Adipose tissue (tissue), 3 donors: ENCODE data around the gene CFL2. TPM values are rescaled to one million over a fixed set of nuclear protein-coding genes. Genes with fewer than 3 reads are reported as not detected.

Experiments
- H3K27ac ChIP-seq: one replicate; pipeline ENCODE4 v1.5.1; 2013; ENCODE audit warnings: low read depth, low read length
- WGBS, 3 donors: extraction: QIAGEN DNeasy Blood & Tissue Kit; methylation state at CpG; one replicate each; pipeline ENCODE4 v1.1.7; 2013; 5-methylcytosine and 5-hydroxymethylcytosine counted together
- polyA plus RNA-seq, 3 donors: library from polyadenylated mRNA; stranded (reverse); fragments of 200-250 nt; gene quantifications; one replicate each; pipeline ENCODE4 v1.2.3, GENCODE V29; 2013
- donor health status: healthy with polysubstance abuse.
- donor health status: Bipolar disorder and iron deficiency.
- donor health status: healthy.

The CFL2 gene
- polyA plus RNA-seq, 3 donors, result 6.9 to 68.4 (median 63.7) TPM

- no peak overlapping the region for H3K27ac ChIP-seq
Measured at GRCh38 chr14:34684578-34684977, 29.8 kb downstream of the CFL2 start.

- H3K27ac ChIP-seq, result no peak overlapping the region
- WGBS, 3 donors, result 40 to 83% (median 74%) methylated on average over 2 of the region's 2 CpGs
Measured at GRCh38 chr14:34682787-34683321, 31.5 kb downstream of the CFL2 start.

GRCh38 chr14:34680806-34681479 lies 33.5 kb downstream of the CFL2 start:
- 76 to 84% (median 84%) methylated on average over 7 to 8 of the region's 8 CpGs for WGBS, 3 donors
- H3K27ac ChIP-seq, result no peak overlapping the region

- no peak overlapping the region for H3K27ac ChIP-seq
- 84 to 93% (median 89%) methylated on average over 8 of the region's 8 CpGs for WGBS, 3 donors
Measured at GRCh38 chr14:34678735-34679134, 35.7 kb downstream of the CFL2 start.

GRCh38 chr14:34678306-34678705 lies 36.1 kb downstream of the CFL2 start:
- H3K27ac ChIP-seq, result no peak overlapping the region
- 64 to 80% (median 77%) methylated on average over 7 of the region's 7 CpGs for WGBS, 3 donors

GRCh38 chr14:34676516-34677211 lies 37.7 kb downstream of the CFL2 start:
- 81 to 88% (median 85%) methylated on average over 7 of the region's 7 CpGs for WGBS, 3 donors
- no peak overlapping the region for H3K27ac ChIP-seq

GRCh38 chr14:34673702-34674101 lies 40.7 kb downstream of the CFL2 start:
- WGBS, 3 donors, result 71 to 88% (median 80%) methylated on average over 1 of the region's 1 CpG
- no peak overlapping the region for H3K27ac ChIP-seq

GRCh38 chr14:34671716-34672115 lies 42.7 kb downstream of the CFL2 start:
- H3K27ac ChIP-seq, result no peak overlapping the region
- 57 to 66% (median 59%) methylated on average over 6 of the region's 6 CpGs for WGBS, 3 donors

GRCh38 chr14:34668111-34668510 lies 46.3 kb downstream of the CFL2 start:
- 50 to 86% (median 66%) methylated on average over 2 of the region's 2 CpGs for WGBS, 3 donors
- H3K27ac ChIP-seq, result no peak overlapping the region

- H3K27ac ChIP-seq, result no peak overlapping the region
- WGBS, 3 donors, result 88 to 97% (median 90%) methylated on average over 7 of the region's 7 CpGs
Measured at GRCh38 chr14:34667007-34667406, 47.4 kb downstream of the CFL2 start.

GRCh38 chr14:34665785-34666435 lies 48.5 kb downstream of the CFL2 start:
- WGBS, 3 donors, result 16 to 30% (median 22%) methylated on average over 2 of the region's 2 CpGs
- H3K27ac ChIP-seq, result no peak overlapping the region

- 92 to 97% (median 96%) methylated on average over 4 of the region's 4 CpGs for WGBS, 3 donors
- no peak overlapping the region for H3K27ac ChIP-seq
Measured at GRCh38 chr14:34662561-34663088, 51.8 kb downstream of the CFL2 start.

GRCh38 chr14:34660796-34661195 lies 53.6 kb downstream of the CFL2 start:
- no peak overlapping the region for H3K27ac ChIP-seq

Other genes with a start within 250 kb of the CFL2 start
- 10 to 100 TPM; 16.5 to 46.4 (median 24.3) TPM for gene EAPP, start 174.9 kb downstream of the CFL2 start, polyA plus RNA-seq
- gene SNX6, start 84.4 kb downstream of the CFL2 start, polyA plus RNA-seq, result 10 to 100 TPM; 21.4 to 76.7 (median 44.8) TPM
- 10 to 100 TPM in 2 of 3 donors, 1 to 10 TPM in 1; 5.9 to 27.2 (median 24.3) TPM for gene BAZ1A, start 160.8 kb upstream of the CFL2 start, polyA plus RNA-seq